ENCODE data around the gene DDX24.
"Not testable (repeated sequence)": the region's sequence is repeated elsewhere in the genome, so short reads cannot be mapped to it uniquely, and the experiment has no call there.

DDX24 gene

DNA sequence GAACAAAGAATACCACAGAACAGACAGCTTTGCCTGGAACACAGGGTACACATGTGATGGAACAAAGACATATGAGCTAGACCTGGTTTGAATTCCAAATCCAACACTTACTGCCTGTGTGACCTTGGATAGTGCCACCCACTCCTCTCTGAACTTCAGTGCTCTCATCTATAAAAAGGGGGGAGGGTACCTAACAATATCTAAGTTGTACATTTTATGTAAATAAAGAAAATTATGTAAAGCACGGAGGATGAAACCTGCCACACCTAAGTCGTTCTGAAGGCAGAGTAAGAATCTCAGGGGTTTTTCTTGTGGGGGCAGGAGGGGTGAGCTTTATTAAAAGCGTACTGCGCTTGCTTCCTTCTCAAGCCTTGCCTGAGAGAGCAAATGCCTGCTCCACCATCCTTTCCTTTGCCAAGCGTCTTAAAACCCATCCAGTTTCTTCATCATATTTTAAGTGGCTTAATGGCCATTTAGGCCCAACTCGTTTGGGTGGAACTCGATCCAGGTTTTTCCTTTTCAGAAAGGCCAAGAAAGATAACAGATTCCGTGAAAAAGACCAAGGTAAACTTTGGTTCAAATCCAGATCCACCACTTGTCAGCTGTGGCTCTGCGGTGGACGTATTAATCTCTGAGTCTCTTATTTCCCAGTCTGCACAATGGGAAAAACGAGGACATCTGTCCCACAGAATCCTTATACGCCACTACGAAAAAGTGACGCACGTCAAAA is 946 bp downstream of the DDX24 start:
- no peak for TF ChIP-seq FOXP2 (optimal IDR thresholded peaks at IDR 0.05; ENCODE audit: control extremely low read depth, extremely low read length, insufficient read depth)
- no peak for TF ChIP-seq EZH2 (IDR thresholded peaks at IDR 0.05)
- no peak for TF ChIP-seq POLR2AphosphoS5 (IDR thresholded peaks at IDR 0.05; ENCODE audit: borderline replicate concordance, low read depth, low read length)
- Histone ChIP-seq H3K9me3 (ENCODE audit: low read depth, low read length) (peaks cover 11% of the 10 kb centered on the region), H3K36me3 (ENCODE audit: insufficient read depth, low read length) (peaks cover 51% of the 10 kb centered on the region), H3K4me3 (peak overlapping the region; percentile 92), H3K9ac (ENCODE audit: insufficient read length) (peak overlapping the region; percentile 95), H3K27ac (peak overlapping the region; percentile 49; the same call in 1 of the 2 replicates)
- no peak for DNase-seq (ENCODE audit: low read depth, low spot score)

DNA sequence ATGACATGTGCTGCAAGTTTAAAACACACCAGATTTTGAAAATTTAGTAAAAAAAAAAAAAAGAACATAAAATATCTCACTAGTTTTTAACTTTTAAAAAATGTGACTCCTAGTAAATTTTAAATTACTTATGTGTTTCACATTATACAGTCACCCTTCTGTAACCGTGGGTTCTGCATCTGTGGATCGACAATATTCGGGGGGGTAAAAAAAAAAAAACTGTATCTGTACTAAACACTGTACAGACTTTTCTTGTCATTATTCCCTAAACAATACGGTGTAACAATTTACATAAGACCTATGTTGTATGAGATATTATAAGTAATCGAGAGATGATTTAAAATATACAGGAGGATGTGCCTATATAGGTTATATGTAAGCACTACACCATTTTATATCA is 3.2 kb downstream of the DDX24 start:
- no peak for TF ChIP-seq POLR2AphosphoS5 (IDR thresholded peaks at IDR 0.05; ENCODE audit: borderline replicate concordance, low read depth, low read length)
- TF ChIP-seq FOXP2 (optimal IDR thresholded peaks at IDR 0.05; ENCODE audit: control extremely low read depth, extremely low read length, insufficient read depth), result no peak
- TF ChIP-seq EZH2 (IDR thresholded peaks at IDR 0.05), result no peak
- H3K36me3 ChIP-seq (ENCODE audit: insufficient read depth, low read length), result peaks cover 57% of the 10 kb centered on the region
- no peak for DNase-seq (ENCODE audit: low read depth, low spot score)
- H3K27ac ChIP-seq, result no peak overlapping the region
- H3K4me3 ChIP-seq, result peak overlapping the region; percentile 5; the same call in 1 of the 2 replicates
- H3K9ac ChIP-seq (ENCODE audit: insufficient read length), result no peak overlapping the region
- H3K9me3 ChIP-seq (ENCODE audit: low read depth, low read length), result peaks cover 17% of the 10 kb centered on the region

DNA sequence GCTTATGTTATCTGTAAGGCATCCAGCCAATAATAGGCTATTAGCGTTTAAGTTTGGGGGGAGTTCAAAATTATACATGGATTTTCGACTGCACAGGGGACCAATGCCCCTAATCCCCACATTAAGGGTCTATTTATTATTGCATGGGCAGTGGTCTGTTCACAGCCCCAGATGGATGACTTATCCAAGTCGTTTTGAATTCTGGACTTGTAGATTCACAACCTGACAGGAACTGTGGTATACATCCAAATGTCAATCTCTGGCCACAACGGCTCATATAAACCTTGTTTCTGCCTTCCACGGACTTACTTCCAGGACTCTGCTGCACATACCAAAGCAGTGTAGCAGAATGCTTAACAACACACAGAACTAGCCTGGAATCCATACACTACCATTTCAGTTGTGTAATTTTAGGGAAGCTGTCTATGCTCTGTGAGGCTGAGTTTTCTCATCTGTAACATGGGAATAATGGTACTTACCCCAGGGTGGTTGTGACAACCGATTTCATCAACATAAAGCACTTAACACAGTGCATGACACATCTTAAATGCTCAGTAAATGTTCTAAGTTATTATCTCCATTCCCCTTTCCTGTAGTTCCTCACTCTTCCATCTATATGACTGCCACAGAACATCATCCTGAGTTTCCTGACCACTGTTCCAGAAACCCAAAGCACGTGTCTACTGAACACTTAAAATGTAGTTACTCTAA is 3.7 kb downstream of the DDX24 start:
- no peak for TF ChIP-seq POLR2AphosphoS5 (IDR thresholded peaks at IDR 0.05; ENCODE audit: borderline replicate concordance, low read depth, low read length)
- no peak for TF ChIP-seq EZH2 (IDR thresholded peaks at IDR 0.05)
- TF ChIP-seq FOXP2 (optimal IDR thresholded peaks at IDR 0.05; ENCODE audit: control extremely low read depth, extremely low read length, insufficient read depth), result no peak
- Histone ChIP-seq H3K4me3 (0 out of 2 replicates have a peak overlapping the region, but pooled peaks have one; percentile 10), H3K9ac (ENCODE audit: insufficient read length) (no peak overlapping the region), H3K9me3 (ENCODE audit: low read depth, low read length) (peaks cover 17% of the 10 kb centered on the region), H3K36me3 (ENCODE audit: insufficient read depth, low read length) (peaks cover 59% of the 10 kb centered on the region), H3K27ac (no peak overlapping the region)
- DNase-seq (ENCODE audit: low read depth, low spot score), result no peak

DNA sequence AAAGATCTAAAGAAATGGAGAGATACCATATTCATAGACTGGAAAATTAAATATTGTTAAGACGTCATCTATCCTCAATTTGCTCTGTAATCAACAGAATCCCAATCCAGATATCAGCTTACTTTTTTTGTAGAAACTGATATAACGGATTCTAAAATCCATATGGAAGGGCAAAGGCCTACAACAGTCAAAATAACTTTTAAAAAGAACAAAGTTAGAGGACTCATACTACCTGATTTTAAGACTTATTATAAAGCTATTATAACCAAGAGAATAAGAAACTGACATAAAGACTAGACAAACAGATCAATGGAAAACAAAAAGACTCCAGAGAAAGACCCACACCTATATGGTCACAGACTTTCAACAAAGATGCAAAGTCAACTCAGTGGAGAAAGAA is 6.0 kb downstream of the DDX24 start:
- Histone ChIP-seq H3K9me3 (ENCODE audit: low read depth, low read length) (peaks cover 17% of the 10 kb centered on the region), H3K36me3 (ENCODE audit: insufficient read depth, low read length) (peaks cover 60% of the 10 kb centered on the region), H3K9ac (ENCODE audit: insufficient read length) (no peak overlapping the region), H3K27ac (no peak overlapping the region), H3K4me3 (no peak overlapping the region)
- no peak for DNase-seq (ENCODE audit: low read depth, low spot score)
- TF ChIP-seq FOXP2 (optimal IDR thresholded peaks at IDR 0.05; ENCODE audit: control extremely low read depth, extremely low read length, insufficient read depth) (no peak), EZH2 (IDR thresholded peaks at IDR 0.05) (no peak), POLR2AphosphoS5 (IDR thresholded peaks at IDR 0.05; ENCODE audit: borderline replicate concordance, low read depth, low read length) (no peak)

DNA sequence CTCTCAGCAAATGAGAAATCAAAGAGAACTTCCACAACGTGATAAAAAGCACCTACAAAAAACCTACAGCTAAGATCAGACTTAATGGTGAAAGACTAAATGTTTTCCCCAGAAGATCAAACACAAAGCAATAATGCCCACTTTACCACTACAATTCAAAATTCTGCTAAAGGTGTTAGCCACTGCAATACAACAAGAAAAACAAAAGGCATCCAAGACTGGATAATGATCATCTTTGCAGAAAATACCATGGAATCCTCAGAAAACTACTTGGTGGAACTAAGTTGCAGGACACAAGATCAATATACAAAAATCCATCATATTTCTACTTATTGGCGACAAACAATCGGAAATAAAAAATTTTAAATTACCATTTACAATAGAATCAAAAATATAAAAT is 6.5 kb downstream of the DDX24 start:
- TF ChIP-seq POLR2AphosphoS5 (IDR thresholded peaks at IDR 0.05; ENCODE audit: borderline replicate concordance, low read depth, low read length) (no peak), EZH2 (IDR thresholded peaks at IDR 0.05) (no peak), FOXP2 (optimal IDR thresholded peaks at IDR 0.05; ENCODE audit: control extremely low read depth, extremely low read length, insufficient read depth) (no peak)
- Histone ChIP-seq H3K27ac (no peak overlapping the region), H3K9ac (ENCODE audit: insufficient read length) (no peak overlapping the region), H3K9me3 (ENCODE audit: low read depth, low read length) (peaks cover 18% of the 10 kb centered on the region), H3K36me3 (ENCODE audit: insufficient read depth, low read length) (peaks cover 58% of the 10 kb centered on the region), H3K4me3 (no peak overlapping the region)
- DNase-seq (ENCODE audit: low read depth, low spot score), result no peak

DNA sequence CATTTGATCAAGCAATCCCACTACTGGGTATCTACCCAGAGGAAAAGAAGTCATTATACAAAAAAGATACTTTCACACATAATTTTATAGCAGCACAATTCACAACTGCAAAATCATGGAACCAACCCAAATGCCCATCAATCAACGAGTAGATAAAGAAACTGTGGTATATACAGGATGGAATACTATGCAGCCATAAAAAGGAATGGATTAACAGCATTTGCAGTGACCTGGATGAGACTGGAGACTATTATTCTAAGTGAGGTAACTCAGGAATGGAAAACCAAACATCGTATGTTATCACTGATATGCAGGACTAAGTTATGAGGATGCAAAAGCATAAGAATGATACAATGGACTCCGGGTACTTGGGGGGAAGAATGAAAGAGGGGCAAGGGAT is 8.9 kb downstream of the DDX24 start:
- H3K4me3 ChIP-seq; H3K9ac ChIP-seq (ENCODE audit: insufficient read length); DNase-seq (ENCODE audit: low read depth, low spot score); H3K27ac ChIP-seq: not testable (repeated sequence)
- H3K9me3 ChIP-seq (ENCODE audit: low read depth, low read length), result peaks cover 12% of the 10 kb centered on the region
- H3K36me3 ChIP-seq (ENCODE audit: insufficient read depth, low read length), result peaks cover 34% of the 10 kb centered on the region

DNA sequence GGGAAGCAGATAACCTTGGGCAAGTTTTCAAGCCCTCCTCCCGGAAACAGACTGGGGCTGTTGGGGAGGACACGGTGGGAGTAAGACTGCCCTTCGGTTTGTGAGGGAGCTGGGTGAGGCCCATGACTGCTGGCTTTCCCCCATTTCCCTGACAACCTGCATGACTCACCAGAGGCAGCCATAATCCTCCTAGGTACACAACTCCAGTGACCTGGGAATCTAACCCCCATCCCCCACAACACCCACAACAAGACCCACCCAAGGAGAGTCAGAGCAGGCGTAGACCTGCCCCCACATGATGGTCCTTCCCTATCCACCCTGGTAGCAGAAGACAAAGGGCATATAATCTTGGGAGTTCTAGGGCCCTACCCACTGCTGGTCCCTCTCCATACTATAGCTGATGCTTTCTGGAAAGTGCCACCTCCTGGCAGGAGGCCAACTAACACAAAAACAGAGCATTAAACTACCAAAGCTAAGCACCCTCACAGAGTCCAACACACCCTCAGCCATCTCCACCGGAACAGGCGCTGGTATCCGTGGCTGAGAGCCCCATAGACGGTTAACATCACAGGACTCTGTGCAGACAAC is 14.8 kb downstream of the DDX24 start:
- Histone ChIP-seq H3K36me3 (ENCODE audit: insufficient read depth, low read length) (peaks cover 22% of the 10 kb centered on the region), H3K4me3 (no peak overlapping the region), H3K9me3 (ENCODE audit: low read depth, low read length) (peaks cover 3% of the 10 kb centered on the region; the same call in 1 of the 2 replicates), H3K9ac (ENCODE audit: insufficient read length) (no peak overlapping the region), H3K27ac (no peak overlapping the region)
- DNase-seq (ENCODE audit: low read depth, low spot score), result no peak
- TF ChIP-seq FOXP2 (optimal IDR thresholded peaks at IDR 0.05; ENCODE audit: control extremely low read depth, extremely low read length, insufficient read depth) (no peak), POLR2AphosphoS5 (IDR thresholded peaks at IDR 0.05; ENCODE audit: borderline replicate concordance, low read depth, low read length) (no peak), EZH2 (IDR thresholded peaks at IDR 0.05) (no peak)

DNA sequence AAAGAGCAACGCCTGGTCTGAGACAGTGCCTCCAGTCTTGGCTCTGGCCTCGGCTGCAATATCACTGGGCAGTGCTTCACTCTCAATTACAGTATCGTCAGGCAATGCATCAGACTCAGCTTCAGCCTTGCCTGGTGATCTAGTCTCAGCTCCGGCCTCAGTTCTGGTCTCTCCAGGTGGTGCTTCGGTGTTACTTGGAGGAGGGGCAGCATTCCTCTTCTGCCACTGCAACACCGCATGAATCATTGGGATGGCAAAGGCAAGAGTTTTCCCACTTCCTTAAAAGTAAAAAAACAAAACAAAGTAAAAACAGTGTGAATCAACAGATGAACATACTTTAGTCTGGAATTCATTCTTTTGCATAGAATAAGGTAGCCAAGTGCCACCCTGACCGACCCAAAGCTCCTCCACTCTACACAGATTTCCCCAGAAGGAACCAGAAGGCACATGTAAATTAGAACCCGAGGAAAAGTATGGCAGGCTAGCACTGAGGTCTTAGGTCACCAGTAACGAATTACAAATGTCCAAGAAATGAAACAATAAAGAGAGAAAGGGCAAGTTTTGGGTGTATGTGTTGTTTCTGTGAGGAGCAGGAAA is 18.6 kb downstream of the DDX24 start:
- Histone ChIP-seq H3K9me3 (ENCODE audit: low read depth, low read length) (no peaks in the 10 kb centered on the region), H3K4me3 (no peak overlapping the region), H3K36me3 (ENCODE audit: insufficient read depth, low read length) (peaks cover 59% of the 10 kb centered on the region), H3K9ac (ENCODE audit: insufficient read length) (no peak overlapping the region), H3K27ac (no peak overlapping the region)
- DNase-seq (ENCODE audit: low read depth, low spot score), result no peak
- TF ChIP-seq FOXP2 (optimal IDR thresholded peaks at IDR 0.05; ENCODE audit: control extremely low read depth, extremely low read length, insufficient read depth), result no peak
- TF ChIP-seq EZH2 (IDR thresholded peaks at IDR 0.05), result no peak
- TF ChIP-seq POLR2AphosphoS5 (IDR thresholded peaks at IDR 0.05; ENCODE audit: borderline replicate concordance, low read depth, low read length), result no peak

All from SK-N-MC (cell line).